Vagina (tissue), 2 donors: Measurements from ENCODE around the gene IRS2.
"Not testable (repeated sequence)": the region's sequence is repeated elsewhere in the genome, so short reads cannot be mapped to it uniquely, and the experiment has no call there.

Experiments
- CTCF ChIP-seq, 3 experiments: fragments of 450-650 bp in 2 of 3; fragments of 200-600 bp in 1 of 3; sonication (generic) in 1 of 3; IDR thresholded peaks; one replicate each; pipeline ENCODE4 v1.5.1; 2017 to 2019; ENCODE audit warnings: antibody characterized with exemption in 3 of 3, mild to moderate bottlenecking in 2 of 3, moderate library complexity in 2 of 3
- POLR2A ChIP-seq, 2 donors: fragments of 450-650 bp; IDR thresholded peaks; one replicate each; pipeline ENCODE4 v1.6.1; 2017; ENCODE audit warnings: antibody characterized with exemption in 2 of 2, mild to moderate bottlenecking in 2 of 2, moderate library complexity in 2 of 2
- POLR2AphosphoS5 ChIP-seq, 2 donors: sonication (generic); formaldehyde crosslinking; IDR thresholded peaks; one replicate each; pipeline ENCODE4 v1.9.0; 2017; ENCODE audit warnings: antibody characterized with exemption in 2 of 2, mild to moderate bottlenecking in 2 of 2, low read depth in 1 of 2; ENCODE audit not compliant: insufficient read depth in 1 of 2

GRCh38 chr13:109732470-109733170 is 53.8 kb downstream of the IRS2 start:
- not testable (repeated sequence) for TF ChIP-seq POLR2A (IDR thresholded peaks at IDR 0.05); CTCF (IDR thresholded peaks at IDR 0.05); POLR2AphosphoS5 (IDR thresholded peaks at IDR 0.05; ENCODE audit: insufficient read depth in 1 of 2, low read depth in 1 of 2)
